Measurements from ENCODE around the gene ULK3. TPM values are rescaled to one million over a fixed set of nuclear protein-coding genes. Genes with fewer than 3 reads are reported as not detected.
A peak's percentile ranks its signal among the peaks of the same experiment; 100 is the strongest.

ULK3 gene
- total and polyA plus RNA-seq, 2 of the 4 experiments (the other 2 are of a cell fraction) = 11.8 to 22.7 TPM

DNA sequence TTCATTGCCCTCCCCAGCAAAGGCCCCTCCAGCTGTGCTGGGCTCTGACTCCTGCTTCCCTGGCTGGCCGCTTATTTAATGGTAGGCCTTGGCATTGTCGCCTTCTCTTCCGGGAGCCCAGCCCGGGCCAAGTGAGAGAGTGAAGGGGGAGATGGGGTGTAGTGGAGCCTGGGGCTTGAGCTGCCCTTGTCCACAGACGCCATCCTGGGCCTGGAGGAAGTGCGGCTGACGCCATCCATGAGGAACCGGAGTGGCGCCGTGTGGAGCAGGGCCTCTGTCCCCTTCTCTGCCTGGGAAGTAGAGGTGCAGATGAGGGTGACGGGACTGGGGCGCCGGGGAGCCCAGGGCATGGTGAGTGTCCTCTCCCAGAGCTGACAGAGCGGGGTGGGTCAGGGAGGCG is 27.0 kb downstream of the ULK3 start:
- DNase-seq (no peak), ATAC-seq (ENCODE audit: low read depth) (no peak)
- CTCF ChIA-PET = interaction anchor here (1.6 kb wide), 1 partner anchor 35 kb away, joined by 6 read pairs; the partner anchor contains the start of gene CSK
- H3K18ac ChIP-seq (ENCODE audit: low read depth, low read length) = no peak overlapping the region
- BruUV-seq (replicated peaks) = no TSS peak
- intact Hi-C loops (cut with micrococcal nuclease) = no loop called here
- H2AK5ac ChIP-seq (ENCODE audit: low read depth, low read length) = no peak overlapping the region
- no peak overlapping the region for H3K4ac ChIP-seq (ENCODE audit: low read depth, low read length)
- no peak overlapping the region for H3K56ac ChIP-seq (ENCODE audit: extremely low read depth, insufficient read depth, low read length)
- H3K9me1 ChIP-seq (ENCODE audit: insufficient read depth, low read length) = 0 out of 2 replicates have a peak, but pooled peaks cover 4% of the 10 kb centered on the region
- no peak overlapping the region for H3K9ac ChIP-seq (ENCODE audit: low read depth, low read length)
- POLR2A ChIA-PET (ENCODE audit: unreplicated experiment) = no interaction called here
- peak overlapping the region; percentile 13 for H2AK9ac ChIP-seq (replicated peaks; ENCODE audit: low read depth, low read length, poor library complexity)
- no peak overlapping the region for H2BK5ac ChIP-seq (ENCODE audit: low read depth, low read length, poor library complexity, severe bottlenecking)
- no peaks in the 10 kb centered on the region for H3K79me1 ChIP-seq (ENCODE audit: low read depth in 1 of 2, low read length in 2 of 2)
- WGBS, 2 experiments (ENCODE audit: extremely low coverage in 2 of 2, insufficient read length in 1 of 2) = 85% methylated on average over 8 of the region's 15 CpGs; no CpG with 5 or more reads in 1 of the 2 experiments
- H3K9me3 ChIP-seq (ENCODE audit: control insufficient read depth, insufficient read depth, low read length) = no peaks in the 10 kb centered on the region
- H3K4me2 ChIP-seq (ENCODE audit: low read depth, low read length) = no peak overlapping the region
- no peak overlapping the region for H3K4me3 ChIP-seq (ENCODE audit: insufficient read depth, low read depth, low read length)
- peaks cover 12% of the 10 kb centered on the region; the same call in 1 of the 2 replicates for H3K27me3 ChIP-seq (ENCODE audit: control insufficient read depth, insufficient read depth, low read length)
- in situ Hi-C loops (cut with MboI; ENCODE audit: low sequenced_read_pairs) = no loop called here
- H2AFZ ChIP-seq (replicated peaks; ENCODE audit: low read length, poor library complexity) = no peak overlapping the region
- H3K36me3 ChIP-seq (ENCODE audit: control insufficient read depth, insufficient read depth, low read length) = no peaks in the 10 kb centered on the region
- H3K14ac ChIP-seq (replicated peaks; ENCODE audit: low read depth, low read length) = no peak overlapping the region
- no peak overlapping the region for H2BK15ac ChIP-seq (ENCODE audit: low read depth, low read length)
- H2BK20ac ChIP-seq (ENCODE audit: low read depth, low read length) = no peak overlapping the region
- H4K8ac ChIP-seq (ENCODE audit: low read depth in 2 of 2, low read length in 2 of 2) = no peak overlapping the region
- TF ChIP-seq RCOR1 (IDR thresholded peaks at IDR 0.05; ENCODE audit: insufficient replicate concordance, low read length) (no peak), MAFK (IDR thresholded peaks at IDR 0.05; ENCODE audit: low read depth, low read length) (no peak), RAD21 (IDR thresholded peaks at IDR 0.05; ENCODE audit: low read length) (no peak), SMC3 (IDR thresholded peaks at IDR 0.05; ENCODE audit: low read depth, low read length) (no peak), CHD1 (IDR thresholded peaks at IDR 0.05; ENCODE audit: low read depth, low read length) (no peak), POLR2A (IDR thresholded peaks at IDR 0.05; ENCODE audit: low read depth, low read length) (no peak), NFE2L2 (IDR thresholded peaks at IDR 0.05; ENCODE audit: low read depth, low read length) (no peak), RFX5 (IDR thresholded peaks at IDR 0.05; ENCODE audit: low read depth, low read length) (no peak), FOS (IDR thresholded peaks at IDR 0.05; ENCODE audit: low read depth, low read length) (no peak), MXI1 (IDR thresholded peaks at IDR 0.05; ENCODE audit: borderline replicate concordance, low read depth, low read length) (no peak), BHLHE40 (IDR thresholded peaks at IDR 0.05; ENCODE audit: low read depth, low read length) (no peak)
- TF ChIP-seq, protein P1, sequence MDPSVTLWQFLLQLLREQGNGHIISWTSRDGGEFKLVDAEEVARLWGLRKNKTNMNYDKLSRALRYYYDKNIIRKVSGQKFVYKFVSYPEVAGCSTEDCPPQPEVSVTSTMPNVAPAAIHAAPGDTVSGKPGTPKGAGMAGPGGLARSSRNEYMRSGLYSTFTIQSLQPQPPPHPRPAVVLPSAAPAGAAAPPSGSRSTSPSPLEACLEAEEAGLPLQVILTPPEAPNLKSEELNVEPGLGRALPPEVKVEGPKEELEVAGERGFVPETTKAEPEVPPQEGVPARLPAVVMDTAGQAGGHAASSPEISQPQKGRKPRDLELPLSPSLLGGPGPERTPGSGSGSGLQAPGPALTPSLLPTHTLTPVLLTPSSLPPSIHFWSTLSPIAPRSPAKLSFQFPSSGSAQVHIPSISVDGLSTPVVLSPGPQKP (IDR thresholded peaks at IDR 0.05; ENCODE audit: borderline replicate concordance, low read depth, low read length) = no peak
- TF ChIP-seq, protein P2, sequence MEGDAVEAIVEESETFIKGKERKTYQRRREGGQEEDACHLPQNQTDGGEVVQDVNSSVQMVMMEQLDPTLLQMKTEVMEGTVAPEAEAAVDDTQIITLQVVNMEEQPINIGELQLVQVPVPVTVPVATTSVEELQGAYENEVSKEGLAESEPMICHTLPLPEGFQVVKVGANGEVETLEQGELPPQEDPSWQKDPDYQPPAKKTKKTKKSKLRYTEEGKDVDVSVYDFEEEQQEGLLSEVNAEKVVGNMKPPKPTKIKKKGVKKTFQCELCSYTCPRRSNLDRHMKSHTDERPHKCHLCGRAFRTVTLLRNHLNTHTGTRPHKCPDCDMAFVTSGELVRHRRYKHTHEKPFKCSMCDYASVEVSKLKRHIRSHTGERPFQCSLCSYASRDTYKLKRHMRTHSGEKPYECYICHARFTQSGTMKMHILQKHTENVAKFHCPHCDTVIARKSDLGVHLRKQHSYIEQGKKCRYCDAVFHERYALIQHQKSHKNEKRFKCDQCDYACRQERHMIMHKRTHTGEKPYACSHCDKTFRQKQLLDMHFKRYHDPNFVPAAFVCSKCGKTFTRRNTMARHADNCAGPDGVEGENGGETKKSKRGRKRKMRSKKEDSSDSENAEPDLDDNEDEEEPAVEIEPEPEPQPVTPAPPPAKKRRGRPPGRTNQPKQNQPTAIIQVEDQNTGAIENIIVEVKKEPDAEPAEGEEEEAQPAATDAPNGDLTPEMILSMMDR (conservative IDR thresholded peaks at IDR 0.05; ENCODE audit: low read depth, low read length) = no peak
- TF ChIP-seq, protein P3, sequence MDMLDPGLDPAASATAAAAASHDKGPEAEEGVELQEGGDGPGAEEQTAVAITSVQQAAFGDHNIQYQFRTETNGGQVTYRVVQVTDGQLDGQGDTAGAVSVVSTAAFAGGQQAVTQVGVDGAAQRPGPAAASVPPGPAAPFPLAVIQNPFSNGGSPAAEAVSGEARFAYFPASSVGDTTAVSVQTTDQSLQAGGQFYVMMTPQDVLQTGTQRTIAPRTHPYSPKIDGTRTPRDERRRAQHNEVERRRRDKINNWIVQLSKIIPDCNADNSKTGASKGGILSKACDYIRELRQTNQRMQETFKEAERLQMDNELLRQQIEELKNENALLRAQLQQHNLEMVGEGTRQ (IDR thresholded peaks at IDR 0.05; ENCODE audit: low read depth, low read length) = no peak
- no peak overlapping the region for H4K5ac ChIP-seq (ENCODE audit: low read depth, low read length)
- dilution Hi-C loops (cut with HindIII; ENCODE audit: low sequenced_read_pairs, unreplicated experiment) = no loop called here
- no peak overlapping the region for H3K23ac ChIP-seq (ENCODE audit: low read depth, low read length)
- H3K27ac ChIP-seq (ENCODE audit: insufficient read depth, low read length) = no peak overlapping the region
- no peaks in the 10 kb centered on the region for H3K4me1 ChIP-seq (ENCODE audit: control insufficient read depth, insufficient read depth, low read length)
- no peak overlapping the region for H4K91ac ChIP-seq (ENCODE audit: insufficient read depth, low read depth, low read length)
- H2BK120ac ChIP-seq (ENCODE audit: low read depth, low read length) = no peak overlapping the region
- H4K20me1 ChIP-seq (ENCODE audit: insufficient read depth, low read length) = peaks cover 4% of the 10 kb centered on the region; the same call in 1 of the 2 replicates

All from IMR-90 (cell line).